H1 (cell line): ENCODE results near the gene IGSF9. TPM values are rescaled to one million over a fixed set of nuclear protein-coding genes. Genes with fewer than 3 reads are reported as not detected.

Experiments
- BACH1 ChIP-seq: IDR thresholded peaks from 2 replicates; pipeline ENCODE4 v1.6.1; 2012; ENCODE audit warnings: low read length, improper control_type of control experiment
- BCL11A ChIP-seq, 2 experiments: IDR thresholded peaks; one replicate each; pipeline ENCODE4 v1.6.1; 2011; ENCODE audit warnings: low read depth in 2 of 2, low read length in 2 of 2, mild to moderate bottlenecking in 2 of 2
- JUND ChIP-seq: IDR thresholded peaks from 2 replicates; pipeline ENCODE4 v1.6.1; 2011; ENCODE audit warnings: mild to moderate bottlenecking, improper control_type of control experiment, low read length
- RAD21 ChIP-seq, 2 experiments: IDR thresholded peaks in 1 of 2; conservative IDR thresholded peaks in 1 of 2; 2 replicates each; pipeline ENCODE4 v1.6.1; 2011; ENCODE audit warnings: low read depth in 2 of 2, low read length in 2 of 2, improper control_type of control experiment in 1 of 2, inconsistent platforms in 1 of 2, mild to moderate bottlenecking in 1 of 2, moderate library complexity in 1 of 2
- SUZ12 ChIP-seq: fragments of 200-600 bp; sonication (generic); IDR thresholded peaks from 2 replicates; pipeline ENCODE4 v1.6.1; 2012; ENCODE audit warnings: mild to moderate bottlenecking, inconsistent platforms, low read length, moderate library complexity, mixed read lengths
- USF2 ChIP-seq: IDR thresholded peaks from 2 replicates; pipeline ENCODE4 v1.6.1; 2011; ENCODE audit warnings: low read length, improper control_type of control experiment
- polyA plus RNA-seq, 7 experiments: library from polyadenylated mRNA; depleted of rRNA in 3 of 7; stranded (reverse) in 5 of 7; unstranded in 2 of 7; fragments of >200 nt in 5 of 7; fragments of 200-250 nt in 2 of 7; gene quantifications; 1 replicate in 5 of 7; 2 replicates in 1 of 7; 4 replicates in 1 of 7; pipeline versions ENCODE4 v1.2.1 to v1.2.3, GENCODE V29; 2011 to 2013; ENCODE audit warnings: missing spikeins in 2 of 7, mixed read lengths in 2 of 7
- total RNA-seq: library from RNA; stranded (reverse); fragmentation: NEBNext Ultra II Directional; extraction: Animal tissue kit (Norgen Biotek cat#: 25700); gene quantifications from 2 replicates; pipeline ENCODE4 v1.2.1, GENCODE V29; 2021

Gene IGSF9
- total and polyA plus RNA-seq, 2 of the 8 experiments (the other 6 are each of a cell fraction or from before 2014, with no cell fraction given) = 10.9 to 28.1 TPM

- TF ChIP-seq SUZ12 (no peak), BACH1 (no peak), JUND (no peak), RAD21 (IDR thresholded peaks at IDR 0.05 in 1 of 2, conservative IDR thresholded peaks at IDR 0.05 in 1 of 2; ENCODE audit: low read depth in 2 of 2, low read length in 2 of 2) (no peak), USF2 (no peak), BCL11A (IDR thresholded peaks at IDR 0.05; ENCODE audit: low read depth in 2 of 2, low read length in 2 of 2) (no peak)
Observed at GRCh38 chr1:159930634-159931033, 14.8 kb downstream of the IGSF9 start (continued).
